Measurements from ENCODE around the gene DNAJC4. TPM values are rescaled to one million over a fixed set of nuclear protein-coding genes. Genes with fewer than 3 reads are reported as not detected.

Gene DNAJC4
- total RNA-seq, 1 experiment from 2014 or later: 26.0 TPM

DNA sequence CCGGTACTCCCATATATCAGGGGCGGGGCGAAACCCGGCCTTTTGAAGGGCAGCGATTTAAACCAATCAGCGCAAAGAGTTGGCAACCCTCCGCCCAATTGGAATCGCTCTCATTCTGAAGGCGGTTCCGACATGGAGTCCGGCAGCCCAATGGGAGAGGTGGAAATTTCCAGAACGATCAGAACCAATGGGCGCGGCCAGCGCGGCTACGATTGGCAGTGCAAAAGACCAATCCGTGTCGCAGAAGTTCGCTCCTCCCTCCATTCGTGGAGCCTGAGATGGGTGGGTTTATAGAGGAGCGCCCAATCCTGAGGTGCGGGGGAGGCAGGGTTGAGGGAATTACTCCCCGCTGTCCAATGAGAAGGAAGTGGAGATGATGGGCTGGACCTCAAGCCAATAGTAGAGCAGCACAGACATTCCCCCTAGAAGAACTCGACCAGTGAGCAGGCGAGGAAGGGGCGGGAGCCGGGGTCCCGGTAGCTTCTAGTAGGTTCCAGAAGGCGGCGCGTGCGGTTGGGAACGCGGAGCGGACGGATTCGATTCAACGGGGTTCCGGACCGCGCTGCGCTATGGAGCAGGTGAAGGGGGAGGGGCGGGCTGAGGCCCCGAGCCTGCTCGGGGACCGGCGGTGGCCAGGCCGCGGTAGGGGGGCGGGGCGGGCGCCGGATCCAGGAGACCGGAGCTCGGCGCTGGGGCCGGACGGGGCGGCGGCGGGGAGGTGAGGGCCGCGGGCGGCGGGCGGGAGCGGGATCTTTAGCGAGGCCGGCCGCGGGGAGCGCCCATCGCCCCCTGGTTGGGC, 44.5 kb upstream of the DNAJC4 start, which contains the start of gene STIP1 (continued):
- TF ChIP-seq ZNF138 (CRISPR knock-in tag; conservative IDR thresholded peaks at IDR 0.05) (no peak), ATF2 (CRISPR knock-in tag; IDR thresholded peaks at IDR 0.05; ENCODE audit: borderline replicate concordance, low read depth) (no peak), EMX1 (CRISPR knock-in tag; IDR thresholded peaks at IDR 0.05) (no peak), NFE2L1 (CRISPR knock-in tag; IDR thresholded peaks at IDR 0.05) (0 out of 2 replicates have a peak, but pooled peaks have one; percentile 23), SOX15 (CRISPR knock-in tag; IDR thresholded peaks at IDR 0.05) (no peak), CREM (CRISPR knock-in tag; IDR thresholded peaks at IDR 0.05) (no peak; the same call in 1 of the 2 replicates), ZNF512 (CRISPR knock-in tag; IDR thresholded peaks at IDR 0.05; ENCODE audit: borderline replicate concordance) (no peak), NFATC4 (CRISPR knock-in tag; IDR thresholded peaks at IDR 0.05) (no peak), ZNF232 (CRISPR knock-in tag; IDR thresholded peaks at IDR 0.05) (no peak), KAT7 (CRISPR knock-in tag; IDR thresholded peaks at IDR 0.05; ENCODE audit: borderline replicate concordance) (no peak), GRHL2 (CRISPR knock-in tag; IDR thresholded peaks at IDR 0.05; ENCODE audit: insufficient replicate concordance, severe bottlenecking) (no peak), CBFB (CRISPR knock-in tag; IDR thresholded peaks at IDR 0.05; ENCODE audit: low read depth) (no peak), FOXJ3 (CRISPR knock-in tag; IDR thresholded peaks at IDR 0.05; ENCODE audit: borderline replicate concordance) (no peak), MYBL2 (CRISPR knock-in tag; IDR thresholded peaks at IDR 0.05) (0 out of 2 replicates have a peak, but pooled peaks have one; percentile 57), NR1H2 (CRISPR knock-in tag; IDR thresholded peaks at IDR 0.05) (no peak), ZNF317 (CRISPR knock-in tag; IDR thresholded peaks at IDR 0.05; ENCODE audit: borderline replicate concordance, low read depth) (no peak), ZNF671 (CRISPR knock-in tag; IDR thresholded peaks at IDR 0.05) (no peak), ZNF423 (CRISPR knock-in tag; IDR thresholded peaks at IDR 0.05) (no peak), NR3C1 (CRISPR knock-in tag; conservative IDR thresholded peaks at IDR 0.05; ENCODE audit: low read depth) (no peak), HMGXB4 (CRISPR knock-in tag; IDR thresholded peaks at IDR 0.05) (no peak), RORB (CRISPR knock-in tag; IDR thresholded peaks at IDR 0.05) (no peak), CTCF (IDR thresholded peaks at IDR 0.05) (no peak), MAX (CRISPR knock-in tag; IDR thresholded peaks at IDR 0.05) (no peak), ZBTB21 (CRISPR knock-in tag; IDR thresholded peaks at IDR 0.05; ENCODE audit: borderline replicate concordance) (no peak), SMAD3 (CRISPR knock-in tag; IDR thresholded peaks at IDR 0.05; ENCODE audit: borderline replicate concordance) (no peak)
- TF ChIP-seq, protein P1, sequence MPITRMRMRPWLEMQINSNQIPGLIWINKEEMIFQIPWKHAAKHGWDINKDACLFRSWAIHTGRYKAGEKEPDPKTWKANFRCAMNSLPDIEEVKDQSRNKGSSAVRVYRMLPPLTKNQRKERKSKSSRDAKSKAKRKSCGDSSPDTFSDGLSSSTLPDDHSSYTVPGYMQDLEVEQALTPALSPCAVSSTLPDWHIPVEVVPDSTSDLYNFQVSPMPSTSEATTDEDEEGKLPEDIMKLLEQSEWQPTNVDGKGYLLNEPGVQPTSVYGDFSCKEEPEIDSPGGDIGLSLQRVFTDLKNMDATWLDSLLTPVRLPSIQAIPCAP (CRISPR knock-in tag; IDR thresholded peaks at IDR 0.05): 0 out of 2 replicates have a peak, but pooled peaks have one; percentile 24
- TF ChIP-seq, protein P2, sequence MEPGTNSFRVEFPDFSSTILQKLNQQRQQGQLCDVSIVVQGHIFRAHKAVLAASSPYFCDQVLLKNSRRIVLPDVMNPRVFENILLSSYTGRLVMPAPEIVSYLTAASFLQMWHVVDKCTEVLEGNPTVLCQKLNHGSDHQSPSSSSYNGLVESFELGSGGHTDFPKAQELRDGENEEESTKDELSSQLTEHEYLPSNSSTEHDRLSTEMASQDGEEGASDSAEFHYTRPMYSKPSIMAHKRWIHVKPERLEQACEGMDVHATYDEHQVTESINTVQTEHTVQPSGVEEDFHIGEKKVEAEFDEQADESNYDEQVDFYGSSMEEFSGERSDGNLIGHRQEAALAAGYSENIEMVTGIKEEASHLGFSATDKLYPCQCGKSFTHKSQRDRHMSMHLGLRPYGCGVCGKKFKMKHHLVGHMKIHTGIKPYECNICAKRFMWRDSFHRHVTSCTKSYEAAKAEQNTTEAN (CRISPR knock-in tag; IDR thresholded peaks at IDR 0.05): no peak
- TF ChIP-seq, protein P3, sequence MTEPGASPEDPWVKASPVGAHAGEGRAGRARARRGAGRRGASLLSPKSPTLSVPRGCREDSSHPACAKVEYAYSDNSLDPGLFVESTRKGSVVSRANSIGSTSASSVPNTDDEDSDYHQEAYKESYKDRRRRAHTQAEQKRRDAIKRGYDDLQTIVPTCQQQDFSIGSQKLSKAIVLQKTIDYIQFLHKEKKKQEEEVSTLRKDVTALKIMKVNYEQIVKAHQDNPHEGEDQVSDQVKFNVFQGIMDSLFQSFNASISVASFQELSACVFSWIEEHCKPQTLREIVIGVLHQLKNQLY (CRISPR knock-in tag; IDR thresholded peaks at IDR 0.05): no peak
- TF ChIP-seq, protein P4, sequence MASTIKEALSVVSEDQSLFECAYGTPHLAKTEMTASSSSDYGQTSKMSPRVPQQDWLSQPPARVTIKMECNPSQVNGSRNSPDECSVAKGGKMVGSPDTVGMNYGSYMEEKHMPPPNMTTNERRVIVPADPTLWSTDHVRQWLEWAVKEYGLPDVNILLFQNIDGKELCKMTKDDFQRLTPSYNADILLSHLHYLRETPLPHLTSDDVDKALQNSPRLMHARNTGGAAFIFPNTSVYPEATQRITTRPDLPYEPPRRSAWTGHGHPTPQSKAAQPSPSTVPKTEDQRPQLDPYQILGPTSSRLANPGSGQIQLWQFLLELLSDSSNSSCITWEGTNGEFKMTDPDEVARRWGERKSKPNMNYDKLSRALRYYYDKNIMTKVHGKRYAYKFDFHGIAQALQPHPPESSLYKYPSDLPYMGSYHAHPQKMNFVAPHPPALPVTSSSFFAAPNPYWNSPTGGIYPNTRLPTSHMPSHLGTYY (CRISPR knock-in tag; IDR thresholded peaks at IDR 0.05): no peak

Measured in WTC11 (cell line).